SH-SY5Y (cell line): ENCODE measurements around the gene KIAA1217.
A peak's percentile ranks its signal among the peaks of the same experiment; 100 is the strongest.

Experiments used
- GATA2 ChIP-seq: IDR thresholded peaks from 2 replicates; pipeline ENCODE4 v1.6.1; 2011; ENCODE audit warnings: mild to moderate bottlenecking, low read depth, low read length
- GATA3 ChIP-seq: IDR thresholded peaks from 2 replicates; pipeline ENCODE4 v1.6.1; 2011; ENCODE audit warnings: low read depth, mild to moderate bottlenecking, low read length, moderate library complexity

- TF ChIP-seq GATA2 (peak; percentile 34; the same call in 1 of the 2 replicates), GATA3 (no peak)
Measured at GRCh38 chr10:24235471-24235870, 26.5 kb downstream of the KIAA1217 start.
